Ascending aorta (tissue), 2 donors: ENCODE results near the gene PSME2. TPM values are rescaled to one million over a fixed set of nuclear protein-coding genes. Genes with fewer than 3 reads are reported as not detected.

ENCODE experiments used
- DNase-seq, 2 donors: peaks; one replicate each; pipeline ENCODE4 v3.0.0-alpha.2; 2019; ENCODE audit warnings: low spot score in 2 of 2
- H3K27ac ChIP-seq, 2 donors: fragments of 200-600 bp; sonication (generic); one replicate each; pipeline ENCODE4 v1.5.1; 2016 to 2017; ENCODE audit warnings: mild to moderate bottlenecking in 1 of 2
- H3K27me3 ChIP-seq: fragments of 200-600 bp; sonication (generic); one replicate; pipeline ENCODE4 v1.5.1; 2017
- H3K36me3 ChIP-seq, 2 donors: fragments of 200-600 bp; sonication (generic); one replicate each; pipeline ENCODE4 v1.5.1; 2016
- H3K4me1 ChIP-seq, 2 donors: fragments of 200-600 bp; sonication (generic); one replicate each; pipeline ENCODE4 v1.5.1; 2016 to 2017; ENCODE audit warnings: mild to moderate bottlenecking in 1 of 2
- H3K4me3 ChIP-seq, 2 donors: fragments of 200-600 bp; sonication (generic); one replicate each; pipeline ENCODE4 v1.5.1; 2016 to 2017; ENCODE audit warnings: mild to moderate bottlenecking in 1 of 2
- H3K9me3 ChIP-seq, 2 donors: fragments of 200-600 bp; sonication (generic); one replicate each; pipeline ENCODE4 v1.5.1; 2016
- intact Hi-C: fragments of 100-400 bp; cut with DNase I; formaldehyde crosslinking; loops from one replicate; pipeline ENCODE4 v1.15.1; 2023
- total RNA-seq: library from RNA; depleted of rRNA; stranded (reverse); fragments of >200 nt; gene quantifications from one replicate; pipeline ENCODE4 v1.1.0, GENCODE V29; 2016
- TF ChIP-seq, protein P1 (sequence below), 3 experiments: fragments of 200-600 bp in 2 of 3; fragments of 450-650 bp in 1 of 3; sonication (generic) in 2 of 3; IDR thresholded peaks; one replicate each; pipeline ENCODE4 v1.5.1; 2016 to 2019; ENCODE audit warnings: antibody characterized with exemption in 3 of 3, mild to moderate bottlenecking in 1 of 3, moderate library complexity in 1 of 3

Gene PSME2
- total RNA-seq: 100 TPM

DNA sequence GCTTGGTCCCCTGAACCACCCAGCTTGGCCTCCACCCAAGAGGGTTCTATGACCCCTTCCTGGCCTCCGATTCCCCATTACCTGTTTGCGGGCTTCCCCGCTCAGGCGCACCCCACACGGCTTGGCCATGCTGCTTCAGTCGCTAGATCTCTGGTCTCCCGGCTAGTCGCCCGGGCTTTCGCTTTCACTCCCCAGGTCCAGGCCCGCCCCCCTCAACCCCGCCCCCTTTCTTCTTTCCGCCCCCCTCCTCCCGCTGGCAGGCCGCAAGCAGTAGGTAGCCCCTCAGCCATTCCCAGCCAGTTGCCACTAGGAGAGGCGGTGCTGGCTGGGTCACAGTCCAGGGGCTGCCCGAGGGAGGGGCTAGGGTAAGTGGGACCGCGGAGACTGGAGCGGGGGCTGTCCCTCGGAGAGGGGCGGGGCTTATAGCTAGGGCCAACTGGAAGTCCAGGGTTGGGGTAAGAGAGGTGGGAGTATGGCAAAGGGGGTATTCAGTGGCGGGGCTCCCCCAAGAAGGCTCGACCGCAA, at the start of gene PSME2:
Gene PSME2 (minus strand): TSS at position 158 of the 525 bp plus-strand sequence. CDS start 29 bp downstream, at position 129.
- H3K36me3 ChIP-seq: peaks cover 22 to 27% of the 10 kb centered on the region in 2 donors
- TF ChIP-seq, protein P1, sequence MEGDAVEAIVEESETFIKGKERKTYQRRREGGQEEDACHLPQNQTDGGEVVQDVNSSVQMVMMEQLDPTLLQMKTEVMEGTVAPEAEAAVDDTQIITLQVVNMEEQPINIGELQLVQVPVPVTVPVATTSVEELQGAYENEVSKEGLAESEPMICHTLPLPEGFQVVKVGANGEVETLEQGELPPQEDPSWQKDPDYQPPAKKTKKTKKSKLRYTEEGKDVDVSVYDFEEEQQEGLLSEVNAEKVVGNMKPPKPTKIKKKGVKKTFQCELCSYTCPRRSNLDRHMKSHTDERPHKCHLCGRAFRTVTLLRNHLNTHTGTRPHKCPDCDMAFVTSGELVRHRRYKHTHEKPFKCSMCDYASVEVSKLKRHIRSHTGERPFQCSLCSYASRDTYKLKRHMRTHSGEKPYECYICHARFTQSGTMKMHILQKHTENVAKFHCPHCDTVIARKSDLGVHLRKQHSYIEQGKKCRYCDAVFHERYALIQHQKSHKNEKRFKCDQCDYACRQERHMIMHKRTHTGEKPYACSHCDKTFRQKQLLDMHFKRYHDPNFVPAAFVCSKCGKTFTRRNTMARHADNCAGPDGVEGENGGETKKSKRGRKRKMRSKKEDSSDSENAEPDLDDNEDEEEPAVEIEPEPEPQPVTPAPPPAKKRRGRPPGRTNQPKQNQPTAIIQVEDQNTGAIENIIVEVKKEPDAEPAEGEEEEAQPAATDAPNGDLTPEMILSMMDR (IDR thresholded peaks at IDR 0.05): no peak
- peaks cover 24 to 26% of the 10 kb centered on the region in 2 donors for H3K4me1 ChIP-seq

GRCh38 chr14:24195186-24196070, 49.0 kb upstream of the PSME2 start, which contains the start of gene TM9SF1:
Gene TM9SF1, minus strand, starts transcription at chr14:24195441. Its CDS starts 422 bp downstream, at chr14:24195019.
- intact Hi-C loops: loop anchor here (1.0 to 2.0 kb wide), 3 partner anchors 18 to 47 kb away; partner anchors contain the start of genes CHMP4A, GMPR2, NEDD8 and TINF2

More for the DNA sequence above, at the start of gene PSME2:
- no peaks in the 10 kb centered on the region for H3K9me3 ChIP-seq
- peak within 1 kb of the TSS; percentile 75 to 90 for H3K27ac ChIP-seq
- H3K27me3 ChIP-seq: no peaks in the 10 kb centered on the region
- DNase-seq: peak; percentile 94 to 98
- intact Hi-C loops: loop anchor here (2.0 to 10.0 kb wide), 4 partner anchors 42 to 842 kb away; partner anchors contain the start of genes BCL2L2, GMPR2, IPO4 and NEDD8
- peak within 1 kb of the TSS; percentile 76 to 100 for H3K4me3 ChIP-seq

GRCh38 chr14:24194873-24195185, 48.4 kb upstream of the PSME2 start:
- H3K4me1 ChIP-seq: peaks cover 8 to 25% of the 10 kb centered on the region in 2 donors
- H3K27ac ChIP-seq: peak overlapping the region; percentile 97 to 99
- TF ChIP-seq, protein P1 (IDR thresholded peaks at IDR 0.05): no peak
- no peaks in the 10 kb centered on the region for H3K27me3 ChIP-seq
- DNase-seq: no peak
- peak overlapping the region; percentile 81 to 98 for H3K4me3 ChIP-seq
- H3K36me3 ChIP-seq: peaks cover 13 to 17% of the 10 kb centered on the region in 2 donors
- no peaks in the 10 kb centered on the region for H3K9me3 ChIP-seq
- intact Hi-C loops: loop anchor here (1.0 to 2.0 kb wide), 3 partner anchors 18 to 48 kb away; partner anchors contain the start of genes CHMP4A, GMPR2, NEDD8 and TINF2

More at GRCh38 chr14:24195186-24196070, 49.0 kb upstream of the PSME2 start, which contains the start of gene TM9SF1:
- Histone ChIP-seq H3K4me3 (peak within 1 kb of the TSS; percentile 81 to 98), H3K36me3 (peaks cover 13 to 17% of the 10 kb centered on the region in 2 donors), H3K27ac (peak within 1 kb of the TSS; percentile 97 to 99), H3K4me1 (peaks cover 8 to 25% of the 10 kb centered on the region in 2 donors), H3K9me3 (no peaks in the 10 kb centered on the region), H3K27me3 (no peaks in the 10 kb centered on the region)
- peak; percentile 26 to 94 for DNase-seq
- TF ChIP-seq, protein P1 (IDR thresholded peaks at IDR 0.05): no peak

GRCh38 chr14:24194186-24194872, 47.9 kb upstream of the PSME2 start:
- TF ChIP-seq, protein P1 (IDR thresholded peaks at IDR 0.05): no peak
- Histone ChIP-seq H3K27me3 (no peaks in the 10 kb centered on the region), H3K36me3 (peaks cover 13 to 17% of the 10 kb centered on the region in 2 donors), H3K27ac (peak overlapping the region; percentile 97 to 99), H3K4me3 (peak overlapping the region; percentile 81 to 98), H3K4me1 (peaks cover 8 to 29% of the 10 kb centered on the region in 2 donors), H3K9me3 (no peaks in the 10 kb centered on the region)
- no peak for DNase-seq
- intact Hi-C loops: loop anchor here (2.0 kb wide), 1 partner anchor 48 kb away; the partner anchor contains the start of gene TINF2

DNA sequence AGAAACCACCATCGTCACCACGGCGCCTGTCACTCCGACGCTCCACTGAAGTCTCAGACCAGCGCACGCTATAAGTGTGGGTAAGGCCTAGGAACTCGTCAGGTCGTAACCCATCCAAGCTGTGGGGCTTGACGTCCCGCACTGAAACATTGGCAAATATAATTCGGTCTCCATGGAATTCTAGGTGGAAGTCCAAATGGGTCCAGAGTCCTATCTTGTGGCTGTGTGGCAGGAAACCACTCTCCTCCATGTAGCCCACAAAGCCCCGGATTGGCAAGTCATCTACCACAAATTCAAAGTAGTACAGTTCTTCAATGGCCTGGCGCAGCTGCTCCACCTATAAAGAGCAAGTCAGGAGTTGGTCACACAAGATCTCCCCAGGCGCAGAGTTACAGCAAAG, 46.5 kb upstream of the PSME2 start:
- Histone ChIP-seq H3K4me3 (no peak overlapping the region), H3K9me3 (no peaks in the 10 kb centered on the region), H3K27ac (no peak overlapping the region), H3K27me3 (no peaks in the 10 kb centered on the region), H3K36me3 (peaks cover 13 to 17% of the 10 kb centered on the region in 2 donors), H3K4me1 (peaks cover 8 to 35% of the 10 kb centered on the region in 2 donors)
- intact Hi-C loops: no loop called here
- TF ChIP-seq, protein P1 (IDR thresholded peaks at IDR 0.05): no peak
- no peak for DNase-seq
